HG02970 (cell line): Measurements from ENCODE around the gene PRMT7.
A peak's percentile ranks its signal among the peaks of the same experiment; 100 is the strongest.

Experiments used
- ATAC-seq: cut with Tn5 transposase; IDR thresholded peaks from one replicate; pipeline ENCODE4 v1.9.1; 2021; ENCODE audit warnings: mild to moderate bottlenecking, moderate library complexity, moderate number of reproducible peaks; ENCODE audit not compliant: unreplicated experiment, low FRiP score

PRMT7 gene

GRCh38 chr16:68345351-68345810 is 34.6 kb downstream of the PRMT7 start:
- ATAC-seq = no peak

- ATAC-seq = no peak
Measured at GRCh38 chr16:68345958-68346635, 35.3 kb downstream of the PRMT7 start.

- no peak for ATAC-seq
Measured at GRCh38 chr16:68346892-68347480, 36.2 kb downstream of the PRMT7 start.

- no peak for ATAC-seq
Measured at GRCh38 chr16:68347605-68348004, 36.8 kb downstream of the PRMT7 start.

- ATAC-seq = no peak
Measured at GRCh38 chr16:68348639-68349445, 38.0 kb downstream of the PRMT7 start.

GRCh38 chr16:68349838-68350410 is 39.1 kb downstream of the PRMT7 start:
- no peak for ATAC-seq

GRCh38 chr16:68350813-68351350 is 40.1 kb downstream of the PRMT7 start:
- no peak for ATAC-seq

GRCh38 chr16:68351463-68351862 is 40.6 kb downstream of the PRMT7 start:
- ATAC-seq = no peak

DNA sequence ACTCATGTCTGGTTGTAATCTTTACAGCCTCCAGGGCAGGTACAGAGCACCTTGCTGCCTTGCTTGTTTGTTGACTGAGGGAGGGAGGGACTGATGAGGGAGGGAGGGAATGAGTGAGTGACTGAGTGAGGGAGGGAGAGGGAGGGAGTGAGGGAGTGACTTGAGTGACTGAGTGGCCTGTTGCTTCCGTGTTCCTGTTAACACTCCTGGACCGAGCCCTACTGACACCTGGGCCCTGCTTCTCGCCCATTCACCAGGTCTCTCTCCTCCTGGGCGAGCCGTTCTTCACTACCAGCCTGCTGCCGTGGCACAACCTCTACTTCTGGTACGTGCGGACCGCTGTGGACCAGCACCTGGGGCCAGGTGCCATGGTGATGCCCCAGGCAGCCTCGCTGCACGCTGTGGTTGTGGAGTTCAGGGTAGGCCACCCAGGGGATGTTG is 41.2 kb downstream of the PRMT7 start:
- no peak for ATAC-seq

DNA sequence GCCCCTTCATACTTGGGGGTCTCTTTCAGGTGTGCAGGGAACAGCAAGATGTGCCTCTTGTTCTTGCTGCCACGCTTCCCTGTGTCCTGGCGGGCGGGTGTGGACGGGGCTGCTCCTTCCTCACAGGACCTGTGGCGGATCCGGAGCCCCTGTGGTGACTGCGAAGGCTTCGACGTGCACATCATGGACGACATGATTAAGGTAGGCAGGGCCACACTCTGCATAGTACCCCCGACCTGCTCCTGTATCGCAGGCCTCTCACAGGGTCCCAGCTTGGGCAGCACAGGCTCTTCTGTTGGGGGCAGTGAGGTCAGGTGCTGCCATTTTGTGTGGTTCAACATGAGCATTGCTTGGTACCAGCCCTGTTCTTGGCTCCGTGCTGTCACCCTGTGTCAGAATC is 42.5 kb downstream of the PRMT7 start:
- no peak for ATAC-seq

GRCh38 chr16:68354816-68355215 is 44.0 kb downstream of the PRMT7 start:
- ATAC-seq = no peak

- ATAC-seq = no peak
Measured at GRCh38 chr16:68355447-68356248, 44.8 kb downstream of the PRMT7 start.

DNA sequence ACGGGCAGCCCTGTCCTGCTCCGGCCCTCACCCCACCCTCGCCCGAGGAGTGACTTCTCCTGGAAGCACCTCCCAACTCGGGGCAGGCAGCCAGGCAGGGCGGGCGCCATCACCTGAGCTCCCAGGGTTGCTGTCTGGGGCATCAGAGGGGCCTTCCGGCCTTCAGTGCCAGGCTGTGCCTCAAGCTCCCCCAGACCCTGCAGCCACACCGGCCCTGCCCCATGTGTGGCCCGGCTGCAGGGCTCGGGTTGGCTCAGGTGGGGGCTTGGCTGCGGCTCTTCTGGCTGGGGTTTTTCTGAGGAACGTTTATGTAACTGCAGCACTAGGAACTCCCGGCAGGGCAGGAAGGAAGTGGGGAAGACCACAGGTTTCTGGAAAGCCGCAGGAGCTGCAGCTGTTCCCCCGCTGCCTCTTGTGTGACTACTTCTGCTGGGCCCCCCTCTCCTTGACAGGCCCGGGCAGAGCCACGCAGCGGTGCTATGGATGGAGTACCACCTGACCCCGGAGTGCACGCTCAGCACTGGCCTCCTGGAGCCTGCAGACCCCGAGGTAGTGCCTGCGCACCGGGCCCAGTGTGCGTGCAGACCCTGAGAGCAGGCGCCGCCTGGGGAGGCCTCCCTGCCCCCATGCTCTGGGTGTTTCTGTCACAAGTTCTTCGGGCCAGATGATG is 45.6 kb downstream of the PRMT7 start:
- ATAC-seq = peak; percentile 68

DNA sequence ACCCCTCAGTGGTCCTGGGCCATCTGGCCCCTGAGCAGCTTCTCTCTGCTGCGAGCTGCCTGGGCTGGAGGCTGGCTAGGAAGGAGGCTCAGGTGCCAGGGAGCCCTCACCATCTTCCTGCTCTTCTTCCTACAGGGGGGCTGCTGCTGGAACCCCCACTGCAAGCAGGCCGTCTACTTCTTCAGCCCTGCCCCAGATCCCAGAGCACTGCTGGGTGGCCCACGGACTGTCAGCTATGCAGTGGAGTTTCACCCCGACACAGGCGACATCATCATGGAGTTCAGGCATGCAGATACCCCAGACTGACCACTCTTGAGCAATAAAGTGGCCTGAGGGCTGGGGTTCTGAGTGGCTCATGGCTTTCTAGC is 46.1 kb downstream of the PRMT7 start:
- peak; percentile 11 for ATAC-seq

- ATAC-seq = no peak
Measured at GRCh38 chr16:68357521-68357922, 46.7 kb downstream of the PRMT7 start.

- ATAC-seq = no peak
Measured at GRCh38 chr16:68357923-68358322, 47.1 kb downstream of the PRMT7 start.

- no peak for ATAC-seq
Measured at GRCh38 chr16:68358951-68359350, 48.1 kb downstream of the PRMT7 start.

GRCh38 chr16:68359398-68360191 is 48.8 kb downstream of the PRMT7 start:
- no peak for ATAC-seq

DNA sequence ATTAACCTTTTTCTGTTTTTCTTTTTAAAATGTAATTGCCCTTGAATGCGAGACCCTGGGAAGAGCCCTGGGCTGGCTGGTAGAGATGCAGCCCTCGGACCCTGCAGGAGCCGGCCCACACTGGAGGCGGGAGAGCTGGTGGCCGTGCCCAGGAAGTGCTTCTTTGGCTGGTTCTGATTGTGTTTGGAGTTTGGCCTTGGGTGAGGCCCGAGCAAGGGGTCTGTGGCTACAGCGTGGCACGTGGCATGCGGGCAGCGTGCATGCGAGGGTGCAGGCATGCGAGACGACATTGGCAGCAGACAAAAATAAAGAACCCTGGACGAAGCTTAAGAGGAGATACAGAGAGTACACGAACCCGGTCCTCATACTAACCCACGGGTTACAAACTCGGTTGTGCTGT is 49.7 kb downstream of the PRMT7 start:
- ATAC-seq = no peak
